ENCODE measurements around the gene VTI1A.

Gene VTI1A

DNA sequence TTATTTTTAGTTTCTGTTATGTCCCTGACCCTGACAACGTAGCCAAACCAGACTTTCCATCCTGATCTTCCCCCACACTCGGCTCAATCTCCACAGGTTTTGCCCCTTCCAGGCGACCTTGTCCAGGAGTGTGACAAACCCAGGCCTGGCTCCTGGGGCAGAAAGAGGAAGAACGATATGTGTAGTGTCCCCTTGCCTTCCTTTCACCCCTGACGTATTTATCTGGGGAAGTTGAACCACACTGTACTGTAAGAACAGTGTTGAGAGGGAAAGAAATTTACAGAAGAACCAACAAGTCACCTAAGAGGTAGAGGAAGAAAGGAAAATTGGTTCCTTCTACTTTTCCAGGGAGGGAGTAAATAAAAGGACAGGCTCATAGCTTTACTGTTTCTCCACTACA lies 158.0 kb downstream of the VTI1A start:
- POLR2A ChIA-PET: no interaction called here
- CTCF ChIA-PET: interaction anchor here (1.2 kb wide), 1 partner anchor 29 kb away, joined by 3 read pairs; no protein-coding TSS in a partner anchor
- TF ChIP-seq, protein P1, sequence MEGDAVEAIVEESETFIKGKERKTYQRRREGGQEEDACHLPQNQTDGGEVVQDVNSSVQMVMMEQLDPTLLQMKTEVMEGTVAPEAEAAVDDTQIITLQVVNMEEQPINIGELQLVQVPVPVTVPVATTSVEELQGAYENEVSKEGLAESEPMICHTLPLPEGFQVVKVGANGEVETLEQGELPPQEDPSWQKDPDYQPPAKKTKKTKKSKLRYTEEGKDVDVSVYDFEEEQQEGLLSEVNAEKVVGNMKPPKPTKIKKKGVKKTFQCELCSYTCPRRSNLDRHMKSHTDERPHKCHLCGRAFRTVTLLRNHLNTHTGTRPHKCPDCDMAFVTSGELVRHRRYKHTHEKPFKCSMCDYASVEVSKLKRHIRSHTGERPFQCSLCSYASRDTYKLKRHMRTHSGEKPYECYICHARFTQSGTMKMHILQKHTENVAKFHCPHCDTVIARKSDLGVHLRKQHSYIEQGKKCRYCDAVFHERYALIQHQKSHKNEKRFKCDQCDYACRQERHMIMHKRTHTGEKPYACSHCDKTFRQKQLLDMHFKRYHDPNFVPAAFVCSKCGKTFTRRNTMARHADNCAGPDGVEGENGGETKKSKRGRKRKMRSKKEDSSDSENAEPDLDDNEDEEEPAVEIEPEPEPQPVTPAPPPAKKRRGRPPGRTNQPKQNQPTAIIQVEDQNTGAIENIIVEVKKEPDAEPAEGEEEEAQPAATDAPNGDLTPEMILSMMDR (IDR thresholded peaks at IDR 0.05; ENCODE audit: control extremely low read depth, extremely low read depth, low read depth, missing control alignments): no peak
- no peak for DNase-seq (ENCODE audit: extremely low spot score)

DNA sequence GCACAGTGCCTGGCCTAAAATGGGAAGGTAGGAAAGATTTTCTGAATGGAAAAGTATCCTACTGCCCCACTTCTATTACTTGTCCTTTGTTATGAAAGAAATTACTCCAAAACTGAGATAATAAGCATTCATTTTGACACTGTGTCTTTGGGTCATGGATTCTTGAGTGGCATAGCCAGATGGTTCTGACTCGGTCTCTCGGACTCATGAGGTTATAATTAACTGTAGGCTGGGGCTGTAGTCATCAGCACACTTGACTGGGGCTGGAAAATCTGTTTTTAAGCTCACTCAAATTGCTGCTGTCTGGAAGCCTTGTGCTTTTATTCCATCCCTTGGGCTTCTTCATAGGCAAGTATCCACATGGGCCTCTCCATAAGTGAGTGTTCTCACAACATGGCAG lies 160.5 kb downstream of the VTI1A start:
- CTCF ChIA-PET: no interaction called here
- TF ChIP-seq, protein P1 (IDR thresholded peaks at IDR 0.05; ENCODE audit: control extremely low read depth, extremely low read depth, low read depth, missing control alignments): no peak
- POLR2A ChIA-PET: no interaction called here
- no peak for DNase-seq (ENCODE audit: extremely low spot score)

DNA sequence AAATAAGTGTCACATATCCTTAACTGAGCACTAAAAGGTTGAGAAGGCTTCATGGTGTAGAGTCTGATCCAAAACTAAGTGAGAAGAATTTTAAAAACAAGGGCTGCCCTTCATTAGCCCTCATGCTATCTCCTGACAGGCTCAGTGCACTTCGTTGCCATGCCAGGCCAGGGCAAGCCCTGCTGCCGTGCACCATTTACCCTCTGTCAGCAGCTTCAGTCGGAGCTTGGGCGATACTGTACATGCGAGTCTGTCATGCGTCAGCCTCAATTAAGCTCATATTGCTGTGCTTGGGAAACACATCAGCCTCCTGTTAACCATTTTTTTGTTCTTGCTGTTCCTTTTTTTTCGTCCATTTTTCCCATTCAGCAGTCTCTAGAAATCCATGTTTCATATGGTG lies 166.6 kb downstream of the VTI1A start:
- CTCF ChIA-PET: interaction anchor here (1.6 kb wide), 1 partner anchor 35 kb away, joined by 3 read pairs; no protein-coding TSS in a partner anchor
- POLR2A ChIA-PET: no interaction called here
- TF ChIP-seq, protein P1 (IDR thresholded peaks at IDR 0.05; ENCODE audit: control extremely low read depth, extremely low read depth, low read depth, missing control alignments): no peak
- DNase-seq (ENCODE audit: extremely low spot score): no peak

DNA sequence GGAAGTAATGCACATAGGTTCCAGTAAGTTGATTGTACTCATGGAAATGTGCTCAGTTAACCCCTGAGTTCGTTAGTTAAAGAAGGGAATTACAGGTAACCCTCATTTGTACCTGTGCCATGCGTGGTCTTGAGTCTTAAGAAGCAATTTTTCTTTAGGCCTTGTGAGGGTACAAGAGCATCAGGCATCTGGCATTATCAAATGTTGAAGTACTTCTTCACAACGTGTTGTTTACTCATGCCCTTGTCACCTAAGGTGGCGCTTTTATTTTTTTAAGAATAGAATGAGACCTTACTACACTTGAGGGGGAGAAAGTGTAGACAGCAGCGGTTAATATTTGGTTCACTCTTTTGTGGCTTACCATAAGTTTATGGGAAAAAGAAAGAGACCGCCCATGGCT lies 167.1 kb downstream of the VTI1A start:
- POLR2A ChIA-PET: no interaction called here
- CTCF ChIA-PET: interaction anchor here (1.6 kb wide), 1 partner anchor 35 kb away, joined by 3 read pairs; no protein-coding TSS in a partner anchor
- DNase-seq (ENCODE audit: extremely low spot score): no peak
- TF ChIP-seq, protein P1 (IDR thresholded peaks at IDR 0.05; ENCODE audit: control extremely low read depth, extremely low read depth, low read depth, missing control alignments): no peak

DNA sequence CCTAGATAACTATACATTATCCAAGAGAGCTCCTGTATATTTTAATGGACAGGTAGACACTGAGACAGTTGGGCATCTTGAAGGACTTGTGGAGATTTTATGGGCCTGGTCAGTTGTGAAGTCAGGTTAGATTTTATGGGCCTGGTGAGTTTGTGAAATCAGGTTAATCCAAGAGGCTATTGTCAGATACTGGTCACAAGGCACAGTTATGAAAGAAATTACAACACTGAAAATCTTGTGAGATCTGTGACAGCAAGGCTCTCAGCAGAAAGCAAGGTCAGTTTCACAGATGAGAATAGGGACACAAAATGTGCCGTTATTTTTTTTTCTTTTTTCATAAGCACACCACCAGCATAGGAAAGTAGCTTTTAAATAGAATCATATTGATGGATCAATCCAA lies 167.6 kb downstream of the VTI1A start:
- ChIA-PET CTCF (interaction anchor here (1.6 kb wide), 1 partner anchor 34 kb away, joined by 3 read pairs; no protein-coding TSS in a partner anchor), POLR2A (no interaction called here)
- no peak for DNase-seq (ENCODE audit: extremely low spot score)
- TF ChIP-seq, protein P1 (IDR thresholded peaks at IDR 0.05; ENCODE audit: control extremely low read depth, extremely low read depth, low read depth, missing control alignments): no peak

DNA sequence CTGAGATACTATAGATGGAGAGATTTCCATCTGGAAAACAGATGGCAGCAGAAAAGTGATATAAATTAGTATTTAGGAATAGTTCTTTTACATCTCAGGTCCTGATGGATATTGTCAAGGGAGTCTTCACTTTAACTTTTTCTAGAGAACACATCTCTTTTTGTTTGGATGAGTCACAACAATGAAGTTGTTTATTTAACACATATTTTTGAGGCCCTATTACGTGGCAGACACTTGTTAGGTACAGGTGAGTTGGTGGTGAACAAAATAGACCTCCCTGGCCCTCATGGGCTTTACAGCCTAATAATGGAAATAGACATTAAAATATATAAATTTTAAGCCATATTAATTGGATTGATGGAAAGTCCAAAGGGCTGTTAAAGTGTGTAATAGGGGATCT lies 168.3 kb downstream of the VTI1A start:
- CTCF ChIA-PET: interaction anchor here (1.6 kb wide), 1 partner anchor 33 kb away, joined by 3 read pairs; no protein-coding TSS in a partner anchor
- no peak for DNase-seq (ENCODE audit: extremely low spot score)
- TF ChIP-seq, protein P1 (IDR thresholded peaks at IDR 0.05; ENCODE audit: control extremely low read depth, extremely low read depth, low read depth, missing control alignments): no peak
- POLR2A ChIA-PET: no interaction called here

DNA sequence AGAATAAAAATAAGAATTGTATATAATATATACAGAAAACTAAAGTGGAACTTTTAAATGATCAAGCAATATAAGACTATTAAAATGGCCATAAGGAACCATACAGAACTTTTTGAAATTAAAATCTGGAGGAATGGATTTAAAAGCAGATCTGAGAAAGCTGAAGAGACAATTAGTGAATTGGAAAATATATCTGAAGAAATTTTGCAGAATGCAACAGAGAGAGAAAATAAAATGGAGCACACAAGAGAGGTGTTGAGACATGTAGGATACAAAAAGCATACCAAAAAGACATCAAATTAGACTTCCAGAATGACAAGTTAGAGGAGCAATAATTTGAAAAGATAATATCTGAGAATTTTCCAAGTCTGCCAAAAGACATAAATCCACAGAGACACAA lies 169.6 kb downstream of the VTI1A start:
- ChIA-PET POLR2A (no interaction called here), CTCF (no interaction called here)
- TF ChIP-seq, protein P1 (IDR thresholded peaks at IDR 0.05; ENCODE audit: control extremely low read depth, extremely low read depth, low read depth, missing control alignments): no peak
- no peak for DNase-seq (ENCODE audit: extremely low spot score)
